Natural killer cell (primary cell): ENCODE data around the gene TENM3. TPM values are rescaled to one million over a fixed set of nuclear protein-coding genes. Genes with fewer than 3 reads are reported as not detected.

Experiments
- ATAC-seq, 3 donors: fragments of 150-1000 bp in 2 of 3; fragments of 200-7000 bp in 1 of 3; cut with Tn5 transposase; 1 replicate in 1 of 3; 2 replicates in 2 of 3; pipeline ENCODE4 v1.10.0; 2021; ENCODE audit warnings: mild to moderate bottlenecking in 2 of 3, moderate library complexity in 2 of 3
- DNase-seq, 2 donors: peaks; one replicate each; pipeline versions ENCODE4 v3.0.0 to v3.0.0-alpha.2; 2013 to 2021; ENCODE audit warnings: mixed read lengths in 1 of 2
- H3K27ac ChIP-seq: one replicate; pipeline ENCODE4 v1.5.1; 2013; ENCODE audit warnings: mild to moderate bottlenecking, low read length
- H3K27me3 ChIP-seq: one replicate; pipeline ENCODE4 v1.6.1; 2013; ENCODE audit warnings: low read length; ENCODE audit not compliant: control insufficient read depth, insufficient read depth
- H3K36me3 ChIP-seq: one replicate; pipeline ENCODE4 v1.6.1; 2013; ENCODE audit warnings: low read length; ENCODE audit not compliant: control insufficient read depth, insufficient read depth
- H3K4me1 ChIP-seq: one replicate; pipeline ENCODE4 v1.6.1; 2013; ENCODE audit warnings: low read length; ENCODE audit not compliant: control insufficient read depth, insufficient read depth
- H3K4me3 ChIP-seq: one replicate; pipeline ENCODE4 v1.5.1; 2013; ENCODE audit warnings: low read length
- H3K9me3 ChIP-seq: one replicate; pipeline ENCODE4 v1.6.1; 2013; ENCODE audit warnings: low read length; ENCODE audit not compliant: control insufficient read depth, insufficient read depth
- H3K27ac Mint-ChIP-seq, 2 donors: one replicate each; pipeline ENCODE4 v1.8.0; 2022; ENCODE audit warnings: mild to moderate bottlenecking in 2 of 2, mixed read lengths in 2 of 2, moderate library complexity in 1 of 2
- H3K27me3 Mint-ChIP-seq, 2 donors: one replicate each; pipeline ENCODE4 v1.8.0; 2022; ENCODE audit warnings: low read depth in 2 of 2, mixed read lengths in 2 of 2
- H3K36me3 Mint-ChIP-seq: one replicate; pipeline ENCODE4 v1.8.0; 2022; ENCODE audit warnings: mixed read lengths
- H3K4me1 Mint-ChIP-seq, 2 donors: one replicate each; pipeline ENCODE4 v1.8.0; 2022; ENCODE audit warnings: mixed read lengths in 2 of 2
- H3K4me3 Mint-ChIP-seq: one replicate; pipeline ENCODE4 v1.8.0; 2022; ENCODE audit warnings: mild to moderate bottlenecking, moderate library complexity, mixed read lengths
- H3K9me3 Mint-ChIP-seq, 2 donors: one replicate each; pipeline ENCODE4 v1.8.0; 2022; ENCODE audit warnings: mixed read lengths in 2 of 2
- WGBS: methylation state at CpG from one replicate; pipeline ENCODE4 v1.1.7; 2013; ENCODE audit warnings: missing lambda C conversion rate; ENCODE audit not compliant: insufficient coverage; 5-methylcytosine and 5-hydroxymethylcytosine counted together
- intact Hi-C: fragments of 100-400 bp; cut with micrococcal nuclease; formaldehyde crosslinking; loops from one replicate; pipeline ENCODE4 v1.14.2; 2022
- total RNA-seq, 4 donors: library from RNA; stranded (reverse); fragments of 120-200 nt in 1 of 4; gene quantifications; one replicate each; pipeline versions ENCODE4 v1.2.3 to v1.2.4, GENCODE V29; 2013 to 2022
- TF ChIP-seq, protein P1 (sequence below): fragments of 200-600 bp; IDR thresholded peaks from one replicate; pipeline ENCODE4 v1.8.0; 2022; ENCODE audit warnings: antibody characterized with exemption

Gene TENM3
- total RNA-seq, 3 donors from 2014 or later (not counting 1 experiment from before 2014, with no cell fraction given) = not detected

DNA sequence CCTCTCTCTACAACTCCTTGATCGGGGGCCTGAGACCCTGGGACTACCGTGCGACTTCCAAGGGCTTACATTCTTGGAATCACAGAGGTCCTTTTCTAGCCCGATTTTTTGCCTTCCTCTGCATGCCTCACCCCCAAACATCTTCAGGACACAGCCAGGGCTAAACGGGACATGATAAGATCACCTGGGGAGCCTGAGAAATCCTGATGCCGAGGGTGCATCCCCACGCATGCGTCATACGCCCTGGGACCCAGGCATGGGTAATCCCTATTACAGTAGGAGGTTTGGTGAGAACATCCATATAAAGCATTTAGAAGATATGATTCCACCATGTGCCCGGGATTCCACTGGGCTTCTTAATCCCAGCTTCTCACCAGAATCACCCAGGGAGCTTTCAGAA, 596.9 kb downstream of the TENM3 start:
- DNase-seq (no peak), ATAC-seq (no peak)
- intact Hi-C loops = no loop called here
- H3K4me1 Mint-ChIP-seq = peaks cover 14 to 27% of the 10 kb centered on the region in 2 donors
- no peaks in the 10 kb centered on the region for H3K36me3 Mint-ChIP-seq
- Histone ChIP-seq H3K27ac (no peak overlapping the region), H3K36me3 (no peaks in the 10 kb centered on the region), H3K9me3 (no peaks in the 10 kb centered on the region), H3K4me3 (no peak overlapping the region), H3K27me3 (no peaks in the 10 kb centered on the region), H3K4me1 (no peaks in the 10 kb centered on the region)
- H3K4me3 Mint-ChIP-seq = no peak overlapping the region
- H3K27me3 Mint-ChIP-seq = peaks cover 12 to 22% of the 10 kb centered on the region in 2 donors
- H3K9me3 Mint-ChIP-seq = no peaks in the 10 kb centered on the region
- WGBS = 86% methylated on average over 10 of the region's 10 CpGs
- no peak overlapping the region for H3K27ac Mint-ChIP-seq
- TF ChIP-seq, protein P1, sequence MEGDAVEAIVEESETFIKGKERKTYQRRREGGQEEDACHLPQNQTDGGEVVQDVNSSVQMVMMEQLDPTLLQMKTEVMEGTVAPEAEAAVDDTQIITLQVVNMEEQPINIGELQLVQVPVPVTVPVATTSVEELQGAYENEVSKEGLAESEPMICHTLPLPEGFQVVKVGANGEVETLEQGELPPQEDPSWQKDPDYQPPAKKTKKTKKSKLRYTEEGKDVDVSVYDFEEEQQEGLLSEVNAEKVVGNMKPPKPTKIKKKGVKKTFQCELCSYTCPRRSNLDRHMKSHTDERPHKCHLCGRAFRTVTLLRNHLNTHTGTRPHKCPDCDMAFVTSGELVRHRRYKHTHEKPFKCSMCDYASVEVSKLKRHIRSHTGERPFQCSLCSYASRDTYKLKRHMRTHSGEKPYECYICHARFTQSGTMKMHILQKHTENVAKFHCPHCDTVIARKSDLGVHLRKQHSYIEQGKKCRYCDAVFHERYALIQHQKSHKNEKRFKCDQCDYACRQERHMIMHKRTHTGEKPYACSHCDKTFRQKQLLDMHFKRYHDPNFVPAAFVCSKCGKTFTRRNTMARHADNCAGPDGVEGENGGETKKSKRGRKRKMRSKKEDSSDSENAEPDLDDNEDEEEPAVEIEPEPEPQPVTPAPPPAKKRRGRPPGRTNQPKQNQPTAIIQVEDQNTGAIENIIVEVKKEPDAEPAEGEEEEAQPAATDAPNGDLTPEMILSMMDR = no peak

DNA sequence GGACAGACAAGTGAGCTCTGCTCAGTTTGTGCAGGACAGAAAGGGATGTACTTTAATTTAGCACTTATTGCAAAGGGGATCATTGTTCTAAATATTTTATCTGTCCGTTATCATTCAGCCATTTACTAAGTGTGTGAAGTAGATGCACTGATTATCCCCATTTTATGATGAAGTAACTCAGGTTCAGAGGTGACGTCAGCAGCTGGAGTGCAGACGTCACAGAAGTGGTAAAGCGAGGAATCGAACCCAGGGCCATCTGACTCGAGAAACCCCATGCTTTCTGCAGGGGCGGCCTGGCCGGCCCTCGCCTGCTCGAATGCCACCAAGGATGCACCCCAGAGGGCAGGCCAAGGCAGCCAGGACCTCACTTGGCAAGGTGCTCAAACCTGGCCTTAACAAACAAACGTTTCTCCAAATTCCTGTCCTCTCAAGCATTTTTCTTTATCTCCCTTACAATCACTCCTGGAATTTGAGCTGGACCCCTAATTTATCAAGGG, 599.0 kb downstream of the TENM3 start:
- 92% methylated on average over 11 of the region's 11 CpGs for WGBS
- H3K9me3 Mint-ChIP-seq = no peaks in the 10 kb centered on the region
- H3K36me3 Mint-ChIP-seq = no peaks in the 10 kb centered on the region
- H3K4me1 Mint-ChIP-seq = peaks cover 1 to 6% of the 10 kb centered on the region in 2 donors
- TF ChIP-seq, protein P1 = no peak
- Histone ChIP-seq H3K4me3 (no peak overlapping the region), H3K36me3 (no peaks in the 10 kb centered on the region), H3K9me3 (no peaks in the 10 kb centered on the region), H3K27me3 (no peaks in the 10 kb centered on the region), H3K4me1 (no peaks in the 10 kb centered on the region), H3K27ac (no peak overlapping the region)
- no peak overlapping the region for H3K27ac Mint-ChIP-seq
- intact Hi-C loops = no loop called here
- peaks cover 7 to 8% of the 10 kb centered on the region in 2 donors for H3K27me3 Mint-ChIP-seq
- DNase-seq = no peak
- ATAC-seq = no peak
- H3K4me3 Mint-ChIP-seq = no peak overlapping the region

DNA sequence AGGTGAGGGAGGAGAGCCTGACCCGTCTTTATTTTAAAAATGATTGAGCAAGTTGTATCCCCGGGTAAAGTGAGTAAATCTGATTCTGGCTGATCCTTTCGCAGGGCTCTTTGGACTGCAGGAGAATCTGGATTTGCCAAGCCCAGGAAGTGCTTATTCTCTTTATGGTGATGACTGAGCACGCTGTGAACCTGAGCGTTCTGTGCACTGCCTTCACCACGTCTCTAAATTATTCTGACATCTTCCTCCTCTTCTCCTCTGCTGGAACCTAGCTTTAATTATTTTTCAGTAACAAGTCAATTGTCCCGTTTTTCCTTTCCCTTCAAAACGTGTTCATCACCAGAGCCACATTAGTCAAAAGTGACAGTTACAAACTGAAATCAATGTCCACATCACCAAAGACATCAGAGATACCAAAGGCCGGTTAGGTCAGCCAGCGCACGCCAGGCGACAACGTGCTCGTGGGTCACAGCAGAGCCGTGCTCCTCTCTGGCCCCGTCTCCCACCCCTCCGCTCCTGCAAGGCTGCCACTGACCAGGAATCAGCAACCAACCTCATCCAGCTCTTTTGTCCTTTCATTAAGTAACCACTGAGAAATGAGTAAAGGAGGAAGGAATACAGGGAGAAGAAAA, 599.7 kb downstream of the TENM3 start:
- H3K36me3 ChIP-seq = no peaks in the 10 kb centered on the region
- Mint-ChIP-seq H3K4me3 (no peak overlapping the region), H3K27me3 (peaks cover 7% of the 10 kb centered on the region in 2 donors), H3K36me3 (no peaks in the 10 kb centered on the region), H3K9me3 (no peaks in the 10 kb centered on the region), H3K4me1 (peaks cover 0 to 4% of the 10 kb centered on the region in 2 donors), H3K27ac (no peak overlapping the region)
- TF ChIP-seq, protein P1 = no peak
- no peaks in the 10 kb centered on the region for H3K27me3 ChIP-seq
- H3K27ac ChIP-seq = no peak overlapping the region
- DNase-seq = no peak
- intact Hi-C loops = no loop called here
- no peak for ATAC-seq
- 64% methylated on average over 16 of the region's 17 CpGs for WGBS
- no peak overlapping the region for H3K4me3 ChIP-seq
- no peaks in the 10 kb centered on the region for H3K4me1 ChIP-seq
- H3K9me3 ChIP-seq = no peaks in the 10 kb centered on the region

DNA sequence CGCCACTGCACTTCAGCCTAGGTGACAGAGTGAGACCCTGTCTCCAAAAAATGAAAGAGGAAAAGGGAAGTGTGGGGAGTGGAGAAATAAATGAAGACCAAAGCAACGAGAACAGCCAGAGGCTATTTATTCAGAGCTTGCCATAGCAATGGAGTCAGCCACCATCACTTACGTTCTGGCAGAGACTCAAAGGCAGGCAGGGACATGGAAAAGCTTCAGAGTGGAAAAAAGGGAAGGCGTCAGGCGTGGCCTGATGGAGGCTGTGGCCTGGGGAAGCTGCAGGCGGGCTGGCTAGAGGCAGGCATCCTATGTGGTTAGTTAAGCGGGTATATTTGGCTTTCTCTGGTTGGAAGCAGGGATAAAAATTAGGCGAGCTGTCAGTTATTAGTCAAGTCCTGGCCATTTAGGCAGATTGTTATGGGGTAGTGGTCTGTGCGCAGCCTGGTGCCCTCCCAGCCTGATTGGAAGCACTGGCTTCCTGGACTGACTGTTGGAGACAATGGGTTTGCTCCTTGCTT, 600.7 kb downstream of the TENM3 start:
- no peak overlapping the region for H3K27ac Mint-ChIP-seq
- Histone ChIP-seq H3K27me3 (no peaks in the 10 kb centered on the region), H3K9me3 (no peaks in the 10 kb centered on the region), H3K36me3 (no peaks in the 10 kb centered on the region), H3K27ac (no peak overlapping the region), H3K4me3 (no peak overlapping the region), H3K4me1 (no peaks in the 10 kb centered on the region)
- H3K4me1 Mint-ChIP-seq = peaks cover 0 to 4% of the 10 kb centered on the region in 2 donors
- TF ChIP-seq, protein P1 = no peak
- 75% methylated on average over 9 of the region's 9 CpGs for WGBS
- H3K27me3 Mint-ChIP-seq = peaks cover 7% of the 10 kb centered on the region in 2 donors
- intact Hi-C loops = no loop called here
- no peak for DNase-seq
- no peaks in the 10 kb centered on the region for H3K9me3 Mint-ChIP-seq
- ATAC-seq = no peak
- no peaks in the 10 kb centered on the region for H3K36me3 Mint-ChIP-seq
- no peak overlapping the region for H3K4me3 Mint-ChIP-seq
